ENCODE results near the gene SIRT2. TPM values are rescaled to one million over a fixed set of nuclear protein-coding genes. Genes with fewer than 3 reads are reported as not detected.
"Not testable (repeated sequence)": the region's sequence is repeated elsewhere in the genome, so short reads cannot be mapped to it uniquely, and the experiment has no call there.

The SIRT2 gene
- total RNA-seq, 2 experiments from 2014 or later = 36.4 to 40.3 TPM

DNA sequence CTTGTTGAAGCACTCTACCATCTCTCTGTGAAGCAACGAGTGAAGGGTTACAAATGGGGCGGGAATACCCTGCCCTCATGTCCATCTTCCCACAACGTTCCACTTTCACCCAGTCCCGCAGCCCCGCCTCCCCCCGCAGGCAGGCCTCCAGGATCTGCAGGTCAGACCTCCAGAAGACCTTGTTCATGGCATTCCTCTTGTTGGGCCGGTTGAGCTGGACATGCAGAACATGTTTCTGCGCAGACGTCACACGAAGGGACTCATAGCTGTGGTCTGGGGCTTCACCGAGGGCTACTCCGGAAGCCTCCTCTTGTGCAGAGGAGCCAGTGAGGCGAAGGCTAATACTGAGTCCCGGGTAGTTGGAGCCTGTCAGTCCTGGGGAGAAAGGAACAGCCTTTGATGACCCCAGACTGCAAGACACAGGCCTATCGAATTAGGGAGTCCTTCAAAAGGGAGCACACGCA, 68.2 kb downstream of the SIRT2 start:
- Mint-ChIP-seq H3K4me1 (ENCODE audit: low read depth) (peaks cover 33% of the 10 kb centered on the region), H3K36me3 (ENCODE audit: low read depth) (peaks cover 32% of the 10 kb centered on the region), H3K27me3 (ENCODE audit: low read depth) (no peaks in the 10 kb centered on the region), H3K9me3 (ENCODE audit: insufficient read depth) (no peaks in the 10 kb centered on the region), H3K4me3 (peak overlapping the region; percentile 92), H3K27ac (peak overlapping the region; percentile 88)
- peak; percentile 51 for DNase-seq
- ChIA-PET CTCF (interaction anchor here (1.0 to 2.1 kb wide), 10 partner anchors 9 to 100 kb away, joined by 3 to 12 read pairs (median 6); partner anchors contain the start of genes MRPS12 and SARS2), POLR2A (interaction anchor here (0.6 to 3.1 kb wide), 7 partner anchors 10 to 457 kb away, joined by 3 to 27 read pairs (median 5); partner anchors contain the start of genes HNRNPL and PSMD8)
- peak; percentile 35 for ATAC-seq

DNA sequence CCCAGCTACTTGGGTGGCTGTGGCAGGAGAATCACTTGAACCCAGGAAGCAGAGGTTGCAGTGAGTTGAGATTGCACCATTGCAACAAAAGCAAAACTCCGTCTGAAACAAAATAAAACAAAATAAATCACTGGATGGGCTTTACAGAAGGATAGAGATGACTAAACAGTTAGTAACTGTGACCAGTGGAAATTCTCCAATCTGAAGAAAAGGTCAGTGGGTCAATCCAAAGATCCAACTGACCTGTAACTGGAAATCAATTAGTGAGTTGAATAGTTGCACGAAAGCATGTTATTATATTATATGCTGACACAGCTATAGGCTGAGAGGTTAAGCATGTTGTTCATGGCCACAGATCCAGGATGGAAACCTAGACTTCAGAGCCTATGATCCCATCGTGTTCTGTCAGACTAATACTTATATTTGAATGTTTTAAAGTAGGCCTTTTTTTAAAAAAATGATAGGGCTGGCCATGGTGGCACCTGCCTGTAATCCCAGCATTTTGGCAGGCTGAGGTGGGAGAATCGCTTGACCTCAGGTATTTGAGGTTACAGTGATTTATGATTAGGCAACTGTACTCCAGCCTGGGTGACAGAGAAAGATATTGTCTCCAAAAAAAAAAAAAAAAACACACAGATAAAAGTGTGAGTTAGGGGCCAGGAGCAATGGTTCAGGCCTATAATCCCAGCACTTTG, 69.2 kb downstream of the SIRT2 start:
- Mint-ChIP-seq H3K36me3 (ENCODE audit: low read depth) (peaks cover 23% of the 10 kb centered on the region), H3K27ac (peak overlapping the region; percentile 88), H3K9me3 (ENCODE audit: insufficient read depth) (no peaks in the 10 kb centered on the region), H3K4me3 (peak overlapping the region; percentile 92), H3K27me3 (ENCODE audit: low read depth) (no peaks in the 10 kb centered on the region), H3K4me1 (ENCODE audit: low read depth) (peaks cover 33% of the 10 kb centered on the region)
- ATAC-seq = no peak
- POLR2A ChIA-PET = interaction anchor here (0.6 kb wide), 1 partner anchor 104 kb away, joined by 3 read pairs; no protein-coding TSS in a partner anchor
- no peak for DNase-seq
- CTCF ChIA-PET = interaction anchor here (1.4 kb wide), 1 partner anchor 101 kb away, joined by 3 read pairs; the partner anchor contains the start of gene MRPS12

DNA sequence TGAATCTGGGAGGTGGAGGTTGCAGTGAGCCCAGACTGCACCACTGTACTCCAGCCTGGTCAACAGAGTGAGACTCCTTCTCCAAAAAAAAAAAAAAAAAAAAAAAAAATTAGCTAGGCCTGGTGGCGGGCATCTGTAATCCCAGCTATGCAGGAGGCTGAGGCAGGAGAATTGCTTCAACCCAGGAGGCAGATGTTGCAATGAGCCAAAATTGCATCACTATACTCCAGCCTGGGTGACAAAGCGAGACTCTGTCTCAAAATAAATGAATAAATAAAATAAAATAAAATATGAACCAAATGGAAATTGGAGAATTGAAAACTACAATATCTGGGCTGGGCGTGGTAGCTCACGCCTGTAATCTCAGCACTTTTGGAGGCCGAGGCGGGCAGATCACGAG, 70.2 kb downstream of the SIRT2 start:
- POLR2A ChIA-PET; CTCF ChIA-PET; H3K9me3 Mint-ChIP-seq (ENCODE audit: insufficient read depth): not testable (repeated sequence)

More for the DNA sequence above, 70.2 kb downstream of the SIRT2 start:
- H3K4me3 Mint-ChIP-seq; DNase-seq; H3K27ac Mint-ChIP-seq; H3K27me3 Mint-ChIP-seq (ENCODE audit: low read depth); ATAC-seq: not testable (repeated sequence)
- Mint-ChIP-seq H3K36me3 (ENCODE audit: low read depth) (peaks cover 32% of the 10 kb centered on the region), H3K4me1 (ENCODE audit: low read depth) (peaks cover 33% of the 10 kb centered on the region)

Other genes with a start within 250 kb of the SIRT2 start
- gene CAPN12, start 155.1 kb downstream of the SIRT2 start, total RNA-seq = 10 to 100 TPM; 12.2 to 16.2 TPM
- gene LGALS7, start 126.1 kb downstream of the SIRT2 start, total RNA-seq = not detected
- gene LGALS7B, start 110.4 kb downstream of the SIRT2 start, total RNA-seq = not detected
- gene LGALS4, start 86.7 kb downstream of the SIRT2 start, total RNA-seq = 1 to 10 TPM; 1.6 to 1.8 TPM
- gene ECH1, start 67.8 kb downstream of the SIRT2 start, total RNA-seq = 100 to 1,000 TPM; 170 to 175 TPM
- 100 to 1,000 TPM; 509 to 553 TPM for gene HNRNPL, start 49.6 kb downstream of the SIRT2 start, total RNA-seq
- 10 to 100 TPM; 58.9 to 63.5 TPM for gene RINL, start 21.3 kb downstream of the SIRT2 start, total RNA-seq
- gene NFKBIB, start 351 bp upstream of the SIRT2 start, total RNA-seq = 10 to 100 TPM; 31.9 to 36.6 TPM
- gene CCER2, start 12.6 kb upstream of the SIRT2 start, total RNA-seq = 1 to 10 TPM in 1 of 2 experiments, under 1 TPM in 1; 0.79 to 1.1 TPM
- gene SARS2, start 31.1 kb upstream of the SIRT2 start, total RNA-seq = 10 to 100 TPM; 36.2 to 36.6 TPM
- gene MRPS12, start 31.3 kb upstream of the SIRT2 start, total RNA-seq = 10 to 100 TPM; 60.2 to 61.7 TPM
- not detected for gene FBXO17, start 76.1 kb upstream of the SIRT2 start, total RNA-seq
- not detected for gene FBXO27, start 132.9 kb upstream of the SIRT2 start, total RNA-seq
- not detected for gene ACP7, start 184.8 kb upstream of the SIRT2 start, total RNA-seq
- 10 to 100 TPM; 15.3 to 18.2 TPM for gene PAK4, start 226.2 kb upstream of the SIRT2 start, total RNA-seq